ENCODE results near the gene CHST14.

Gene CHST14

DNA sequence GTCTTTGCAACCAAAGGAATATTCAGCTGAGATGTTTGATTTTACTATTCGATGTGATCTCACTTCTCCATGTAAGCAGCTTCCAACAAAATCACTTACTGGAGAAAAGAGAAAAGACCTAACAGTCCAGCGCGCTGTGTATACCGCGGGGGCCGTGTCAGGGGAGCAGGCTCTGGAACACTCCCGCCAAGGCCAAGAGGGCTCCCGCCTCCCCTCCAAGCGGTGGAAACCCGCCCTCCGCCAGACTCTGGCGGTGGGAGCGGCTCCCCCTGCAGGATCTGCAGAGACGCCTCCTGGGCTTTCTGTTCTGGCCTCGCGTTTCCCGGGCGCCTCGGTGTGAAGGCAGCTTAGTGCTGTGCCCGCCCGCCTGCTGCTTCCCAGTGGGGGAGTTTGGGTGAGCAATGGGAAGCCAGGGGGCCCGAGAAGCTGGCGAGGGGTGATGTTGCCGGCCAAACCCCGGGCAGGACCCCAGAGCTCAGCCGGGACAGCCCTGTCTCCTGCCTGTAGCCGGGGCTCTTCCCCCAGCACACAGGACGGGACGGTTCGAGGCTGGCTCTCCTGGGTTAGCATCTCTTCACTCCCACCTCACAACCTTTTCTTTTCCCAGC lies 36.3 kb downstream of the CHST14 start:
- no peak overlapping the region for H3K4me3 ChIP-seq (ENCODE audit: low read depth, low read length)
- TF ChIP-seq, protein P1, sequence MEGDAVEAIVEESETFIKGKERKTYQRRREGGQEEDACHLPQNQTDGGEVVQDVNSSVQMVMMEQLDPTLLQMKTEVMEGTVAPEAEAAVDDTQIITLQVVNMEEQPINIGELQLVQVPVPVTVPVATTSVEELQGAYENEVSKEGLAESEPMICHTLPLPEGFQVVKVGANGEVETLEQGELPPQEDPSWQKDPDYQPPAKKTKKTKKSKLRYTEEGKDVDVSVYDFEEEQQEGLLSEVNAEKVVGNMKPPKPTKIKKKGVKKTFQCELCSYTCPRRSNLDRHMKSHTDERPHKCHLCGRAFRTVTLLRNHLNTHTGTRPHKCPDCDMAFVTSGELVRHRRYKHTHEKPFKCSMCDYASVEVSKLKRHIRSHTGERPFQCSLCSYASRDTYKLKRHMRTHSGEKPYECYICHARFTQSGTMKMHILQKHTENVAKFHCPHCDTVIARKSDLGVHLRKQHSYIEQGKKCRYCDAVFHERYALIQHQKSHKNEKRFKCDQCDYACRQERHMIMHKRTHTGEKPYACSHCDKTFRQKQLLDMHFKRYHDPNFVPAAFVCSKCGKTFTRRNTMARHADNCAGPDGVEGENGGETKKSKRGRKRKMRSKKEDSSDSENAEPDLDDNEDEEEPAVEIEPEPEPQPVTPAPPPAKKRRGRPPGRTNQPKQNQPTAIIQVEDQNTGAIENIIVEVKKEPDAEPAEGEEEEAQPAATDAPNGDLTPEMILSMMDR (IDR thresholded peaks at IDR 0.05; ENCODE audit: borderline replicate concordance, insufficient read depth, low read depth, low read length): peak; percentile 77

DNA sequence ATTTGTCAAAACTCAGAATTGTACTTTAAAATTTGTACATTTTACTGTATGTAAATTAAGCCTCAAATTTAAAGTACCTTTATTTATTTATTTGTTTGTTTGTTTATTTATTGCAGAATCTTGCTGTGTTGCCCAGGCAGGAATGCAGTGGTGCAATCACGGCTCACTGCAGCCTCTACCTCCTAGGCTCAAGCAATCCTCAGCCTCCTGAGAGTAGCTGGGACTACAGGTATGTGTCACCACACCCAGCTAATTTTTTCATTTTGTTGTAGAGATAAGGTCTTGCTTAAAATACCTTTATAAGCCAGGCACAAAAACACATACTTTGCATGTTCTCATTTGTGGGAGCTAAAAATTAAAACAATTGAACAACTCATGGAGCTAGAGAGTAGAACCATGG lies 37.4 kb downstream of the CHST14 start:
- TF ChIP-seq, protein P1 (IDR thresholded peaks at IDR 0.05; ENCODE audit: borderline replicate concordance, insufficient read depth, low read depth, low read length): no peak
- H3K4me3 ChIP-seq (ENCODE audit: low read depth, low read length): no peak overlapping the region

DNA sequence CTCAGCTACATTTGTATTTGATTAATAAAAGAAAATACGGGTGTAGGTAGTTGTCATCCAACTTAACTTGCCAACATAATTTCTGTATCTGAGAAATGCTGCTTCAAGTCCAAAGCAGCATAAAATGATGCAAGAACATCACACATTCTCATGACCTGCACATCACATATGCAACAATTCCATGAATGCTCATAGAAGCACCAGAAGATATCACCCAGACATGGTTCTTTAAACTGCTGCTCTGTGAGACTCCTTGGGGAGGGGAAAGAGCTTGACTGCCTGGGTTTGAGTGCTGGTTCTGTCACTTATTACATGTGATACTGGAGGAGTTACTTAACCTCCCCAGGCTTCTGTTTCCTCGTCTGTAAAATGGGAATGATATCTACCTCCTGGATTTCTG lies 39.4 kb downstream of the CHST14 start:
- no peak overlapping the region for H3K4me3 ChIP-seq (ENCODE audit: low read depth, low read length)
- TF ChIP-seq, protein P1 (IDR thresholded peaks at IDR 0.05; ENCODE audit: borderline replicate concordance, insufficient read depth, low read depth, low read length): no peak

DNA sequence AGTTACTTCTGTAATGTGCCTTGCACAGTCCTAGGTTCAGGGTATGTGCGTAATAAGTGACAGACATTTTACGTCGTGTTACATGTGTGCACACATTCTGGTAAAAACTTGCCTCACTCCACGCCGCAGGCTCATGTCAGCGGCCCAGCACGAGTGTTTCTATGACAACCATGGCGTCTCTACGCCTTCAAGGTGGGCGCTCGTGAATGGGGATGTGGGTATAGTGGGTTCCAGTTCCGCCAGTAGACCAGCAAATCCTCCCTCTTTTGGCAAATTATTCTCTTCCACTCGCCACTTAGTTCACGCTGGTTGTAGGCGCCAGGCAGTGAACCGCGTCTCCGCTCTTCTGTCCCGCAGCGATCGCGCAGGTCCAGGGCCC lies 40.3 kb downstream of the CHST14 start:
- H3K4me3 ChIP-seq (ENCODE audit: low read depth, low read length): peak overlapping the region; percentile 46
- TF ChIP-seq, protein P1 (IDR thresholded peaks at IDR 0.05; ENCODE audit: borderline replicate concordance, insufficient read depth, low read depth, low read length): no peak

DNA sequence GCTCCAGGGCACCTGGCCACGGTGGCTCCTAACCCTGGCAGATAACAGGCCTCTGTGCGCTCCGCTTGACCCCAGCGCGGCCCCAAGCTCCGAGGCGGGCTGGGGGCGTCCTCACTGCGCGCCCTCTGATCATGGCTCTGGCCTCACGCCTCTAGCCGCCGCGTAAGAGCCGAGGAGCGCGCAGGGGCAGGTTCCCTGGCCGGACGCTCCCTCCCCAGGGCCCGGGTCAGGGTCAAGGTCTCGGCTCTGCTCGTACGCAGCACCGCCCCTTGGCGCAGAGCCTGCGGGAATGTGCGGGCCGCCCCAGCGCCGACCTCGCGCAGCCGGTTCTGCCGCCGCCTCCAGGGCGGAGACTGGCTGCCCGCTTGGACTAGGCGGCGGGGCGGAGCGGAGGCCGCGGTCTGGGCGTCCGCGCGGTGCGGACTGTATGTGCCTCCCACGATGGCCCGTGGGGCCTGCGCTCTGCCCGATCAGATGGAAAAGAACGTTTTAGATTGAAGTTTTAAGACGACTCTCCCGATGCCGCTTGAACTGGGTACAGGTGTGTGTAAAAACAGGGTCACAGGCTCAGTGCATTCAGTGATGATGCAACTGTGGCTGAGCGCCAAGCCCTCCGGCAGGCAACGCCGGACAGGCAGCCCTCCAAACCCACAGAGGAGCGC lies 40.8 kb downstream of the CHST14 start:
- TF ChIP-seq, protein P1 (IDR thresholded peaks at IDR 0.05; ENCODE audit: borderline replicate concordance, insufficient read depth, low read depth, low read length): no peak
- H3K4me3 ChIP-seq (ENCODE audit: low read depth, low read length): peak overlapping the region; percentile 46

DNA sequence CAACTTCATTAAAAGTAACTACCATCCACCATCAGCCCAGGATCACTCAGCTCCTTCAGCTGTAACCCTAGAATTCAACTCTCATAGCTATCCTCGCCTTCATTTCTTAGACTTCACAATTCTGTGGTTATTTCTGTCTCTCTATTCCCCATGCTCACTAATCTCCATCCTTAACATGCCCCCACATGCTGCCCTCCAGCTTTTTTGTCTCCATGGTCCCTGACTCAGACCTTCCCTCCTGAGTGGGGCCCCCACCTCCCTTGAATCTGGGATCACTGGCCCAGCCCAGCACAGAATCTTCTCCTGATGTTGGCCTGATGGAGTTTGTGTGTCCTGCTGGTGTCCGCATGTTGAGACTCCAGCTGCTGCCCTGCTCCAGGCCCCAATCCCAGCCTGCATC lies 41.7 kb downstream of the CHST14 start:
- TF ChIP-seq, protein P1 (IDR thresholded peaks at IDR 0.05; ENCODE audit: borderline replicate concordance, insufficient read depth, low read depth, low read length): no peak
- no peak overlapping the region for H3K4me3 ChIP-seq (ENCODE audit: low read depth, low read length)

DNA sequence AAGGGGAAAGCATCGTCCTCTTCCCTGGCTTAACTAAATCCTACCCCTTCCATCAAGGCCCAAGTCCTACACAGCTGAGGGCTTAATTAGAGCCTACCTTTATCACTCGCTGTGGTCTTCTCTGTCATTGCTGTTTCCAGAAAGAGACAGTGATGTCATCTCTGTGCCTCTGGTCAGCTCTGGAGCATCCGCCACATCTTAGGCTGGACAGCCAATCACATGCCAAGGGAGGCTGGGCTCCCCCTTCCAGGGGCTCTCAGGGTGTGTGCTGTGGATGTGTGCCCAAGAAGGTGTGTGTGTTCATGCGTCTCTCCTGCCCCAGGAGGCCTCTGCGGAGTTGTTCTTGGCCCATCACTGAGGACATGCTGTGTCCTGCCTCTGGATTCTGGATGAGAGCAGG lies 42.8 kb downstream of the CHST14 start:
- H3K4me3 ChIP-seq (ENCODE audit: low read depth, low read length): no peak overlapping the region
- TF ChIP-seq, protein P1 (IDR thresholded peaks at IDR 0.05; ENCODE audit: borderline replicate concordance, insufficient read depth, low read depth, low read length): no peak

Data from GM12875 (cell line).